Measurements from ENCODE around the gene TNFSF15. TPM values are rescaled to one million over a fixed set of nuclear protein-coding genes. Genes with fewer than 3 reads are reported as not detected.
A peak's percentile ranks its signal among the peaks of the same experiment; 100 is the strongest.
"Not testable (repeated sequence)": the region's sequence is repeated elsewhere in the genome, so short reads cannot be mapped to it uniquely, and the experiment has no call there.

Gene TNFSF15
- total and polyA plus RNA-seq, 4 experiments from 2014 or later, result 0.06 to 0.11 TPM; not detected in 2

GRCh38 chr9:114735704-114736103, 70.1 kb downstream of the TNFSF15 start:
- Histone ChIP-seq H3K4me3 (ENCODE audit: low read length in 2 of 2) (no peak overlapping the region), H3K27ac (ENCODE audit: low read depth, low read length) (peak overlapping the region; percentile 34)
- H3K27ac Mint-ChIP-seq, result peak overlapping the region; percentile 67 to 91 (median 85)

DNA sequence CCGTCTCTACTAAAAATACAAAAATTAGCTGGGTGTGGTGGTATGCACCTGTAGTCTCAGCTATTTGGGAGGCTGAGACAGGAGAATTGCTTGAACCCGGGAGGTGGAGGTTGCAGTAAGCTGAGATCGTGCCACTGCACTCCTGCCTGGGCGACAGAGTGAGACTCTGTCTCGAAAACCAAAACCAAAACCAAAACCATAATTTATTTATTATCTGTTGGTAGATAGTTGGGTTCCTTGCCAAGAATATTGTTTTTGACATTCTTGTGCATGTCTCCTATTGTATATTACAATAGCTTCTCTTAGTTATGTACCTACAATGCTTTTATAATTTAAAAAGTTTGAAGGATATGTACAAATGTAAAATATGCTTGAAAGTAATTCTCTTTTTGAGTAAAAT, 70.7 kb downstream of the TNFSF15 start:
- H3K27ac ChIP-seq (ENCODE audit: low read depth, low read length), result peak overlapping the region; percentile 34
- H3K9me3 Mint-ChIP-seq; H3K4me3 ChIP-seq (ENCODE audit: low read length in 2 of 2); H3K27me3 Mint-ChIP-seq; H3K27me3 ChIP-seq (ENCODE audit: insufficient read depth, low read length); H3K9me3 ChIP-seq (ENCODE audit: control insufficient read depth in 1 of 2, low read length in 2 of 2); H3K36me3 ChIP-seq (ENCODE audit: insufficient read depth, low read length); H3K36me3 Mint-ChIP-seq: not testable (repeated sequence)
- intact Hi-C loops (cut with micrococcal nuclease), result loop anchor here (2.0 kb wide), 1 partner anchor 44 kb away; no protein-coding TSS in a partner anchor
- Mint-ChIP-seq H3K4me1 (peaks cover 34 to 49% (median 43%) of the 10 kb centered on the region in 4 donors), H3K27ac (peak overlapping the region; percentile 67 to 91 (median 84)), H3K4me3 (peak overlapping the region; percentile 36 to 79 (median 68))
- CTCF ChIA-PET (ENCODE audit: partially characterized antibody), result interaction anchor here (0.9 to 10.2 kb wide), 14 partner anchors 12 to 329 kb away, joined by 3 to 363 read pairs (median 4); partner anchors contain the start of gene TEX48
- H3K4me1 ChIP-seq (ENCODE audit: insufficient read depth, low read length), result peaks cover 44% of the 10 kb centered on the region
- POLR2A ChIA-PET (ENCODE audit: partially characterized antibody), result interaction anchor here (0.9 to 5.4 kb wide), 10 partner anchors 12 to 194 kb away, joined by 3 to 37 read pairs (median 6); partner anchors contain the start of genes TEX48 and TNFSF8
- DNase-seq, result peak in 3 of 5 donors; percentile 22 to 39 (median 34)

More at GRCh38 chr9:114735704-114736103, 70.1 kb downstream of the TNFSF15 start:
- Mint-ChIP-seq H3K36me3 (no peaks in the 10 kb centered on the region), H3K27me3 (no peaks in the 10 kb centered on the region), H3K4me1 (peaks cover 34 to 51% (median 43%) of the 10 kb centered on the region in 4 donors), H3K9me3 (no peaks in the 10 kb centered on the region), H3K4me3 (peak overlapping the region in 7 of 8 donors; percentile 44 to 79 (median 72))
- intact Hi-C loops (cut with micrococcal nuclease), result loop anchor here (2.0 kb wide), 1 partner anchor 45 kb away; no protein-coding TSS in a partner anchor
- DNase-seq, result peak in 1 of 5 donors; percentile 56
- ChIA-PET POLR2A (ENCODE audit: partially characterized antibody) (interaction anchor here (0.9 to 5.4 kb wide), 9 partner anchors 12 to 193 kb away, joined by 3 to 37 read pairs (median 4); partner anchors contain the start of genes TEX48 and TNFSF8), CTCF (ENCODE audit: partially characterized antibody) (interaction anchor here (0.9 to 10.2 kb wide), 16 partner anchors 10 to 330 kb away, joined by 3 to 363 read pairs (median 4); partner anchors contain the start of gene TEX48)
- no peaks in the 10 kb centered on the region for H3K36me3 ChIP-seq (ENCODE audit: insufficient read depth, low read length)
- no peaks in the 10 kb centered on the region for H3K27me3 ChIP-seq (ENCODE audit: insufficient read depth, low read length)
- peaks cover 44% of the 10 kb centered on the region for H3K4me1 ChIP-seq (ENCODE audit: insufficient read depth, low read length)
- H3K9me3 ChIP-seq (ENCODE audit: control insufficient read depth in 1 of 2, low read length in 2 of 2), result no peaks in the 10 kb centered on the region

Other genes starting within 250 kb of the TNFSF15 start
- 100 to 1,000 TPM; 121 TPM for gene ATP6V1G1, start 218.3 kb downstream of the TNFSF15 start, total RNA-seq
- gene ATP6V1G1, start 218.3 kb downstream of the TNFSF15 start, polyA plus RNA-seq, result 100 to 1,000 TPM; 274 to 449 TPM
- 10 to 100 TPM; 12.6 to 13.4 TPM for gene TMEM268, start 194.7 kb downstream of the TNFSF15 start, total RNA-seq
- 1 to 10 TPM; 8.8 to 9.0 TPM for gene TMEM268, start 194.7 kb downstream of the TNFSF15 start, polyA plus RNA-seq
- not detected for gene TEX53, start 148.2 kb downstream of the TNFSF15 start, total RNA-seq
- gene TEX53, start 148.2 kb downstream of the TNFSF15 start, polyA plus RNA-seq, result not detected
- not detected for gene TEX48, start 123.8 kb downstream of the TNFSF15 start, total RNA-seq
- gene TEX48, start 123.8 kb downstream of the TNFSF15 start, polyA plus RNA-seq, result under 1 TPM in 1 of 2 donors, not detected in 1; 0.33 TPM
- gene TNFSF8, start 124.6 kb upstream of the TNFSF15 start, total RNA-seq, result 10 to 100 TPM; 43.2 to 44.2 TPM
- 100 to 1,000 TPM in 1 of 2 donors, 10 to 100 TPM in 1; 84.8 to 108 TPM for gene TNFSF8, start 124.6 kb upstream of the TNFSF15 start, polyA plus RNA-seq